Measurements from ENCODE around the gene GRN. TPM values are rescaled to one million over a fixed set of nuclear protein-coding genes. Genes with fewer than 3 reads are reported as not detected.

The GRN gene
- total and polyA plus RNA-seq, 9 of the 15 experiments (the other 6 are each of a cell fraction or from before 2014, with no cell fraction given) = 5.4 to 75.3 (median 20.7) TPM

- no peak for TF ChIP-seq ZZZ3 (IDR thresholded peaks at IDR 0.05)
- TF ChIP-seq EGR1 (conservative IDR thresholded peaks at IDR 0.05) = no peak
- TF ChIP-seq RERE (CRISPR knock-in tag; IDR thresholded peaks at IDR 0.05; ENCODE audit: borderline replicate concordance) = no peak
- TF ChIP-seq ZNF436 (CRISPR knock-in tag; IDR thresholded peaks at IDR 0.05) = no peak
Observed at GRCh38 chr17:44351961-44352827, 7.1 kb downstream of the GRN start (continued).

All from K562 (cell line).